Measurements from ENCODE around the gene ARF1.

Gene ARF1

GRCh38 chr1:228050571-228051231 lies 31.8 kb upstream of the ARF1 start:
- DNase-seq (ENCODE audit: low read depth): no peak

- no peak for DNase-seq (ENCODE audit: low read depth)
Observed at GRCh38 chr1:228058172-228058948, 24.1 kb upstream of the ARF1 start.

GRCh38 chr1:228058949-228059633 lies 23.4 kb upstream of the ARF1 start:
- DNase-seq (ENCODE audit: low read depth): no peak

GRCh38 chr1:228059634-228060457 lies 22.7 kb upstream of the ARF1 start:
- DNase-seq (ENCODE audit: low read depth): peak; percentile 59

- DNase-seq (ENCODE audit: low read depth): no peak
Observed at GRCh38 chr1:228060458-228061190, 21.9 kb upstream of the ARF1 start.

- no peak for DNase-seq (ENCODE audit: low read depth)
Observed at GRCh38 chr1:228061411-228062084, 21.0 kb upstream of the ARF1 start.

- DNase-seq (ENCODE audit: low read depth): no peak
Observed at GRCh38 chr1:228062085-228062791, 20.3 kb upstream of the ARF1 start.

- DNase-seq (ENCODE audit: low read depth): no peak
Observed at GRCh38 chr1:228062812-228063211, 19.7 kb upstream of the ARF1 start.

- no peak for DNase-seq (ENCODE audit: low read depth)
Observed at GRCh38 chr1:228063251-228064191, 19.0 kb upstream of the ARF1 start.

- DNase-seq (ENCODE audit: low read depth): no peak
Observed at GRCh38 chr1:228064296-228064695, 18.2 kb upstream of the ARF1 start.

GRCh38 chr1:228064741-228065542 lies 17.6 kb upstream of the ARF1 start:
- DNase-seq (ENCODE audit: low read depth): no peak

- no peak for DNase-seq (ENCODE audit: low read depth)
Observed at GRCh38 chr1:228065543-228066347, 16.8 kb upstream of the ARF1 start.

- no peak for DNase-seq (ENCODE audit: low read depth)
Observed at GRCh38 chr1:228066416-228066815, 16.1 kb upstream of the ARF1 start.

- no peak for DNase-seq (ENCODE audit: low read depth)
Observed at GRCh38 chr1:228066891-228067654, 15.4 kb upstream of the ARF1 start.

GRCh38 chr1:228068359-228068758 lies 14.1 kb upstream of the ARF1 start:
- no peak for DNase-seq (ENCODE audit: low read depth)

GRCh38 chr1:228070173-228070572 lies 12.3 kb upstream of the ARF1 start:
- no peak for DNase-seq (ENCODE audit: low read depth)

GRCh38 chr1:228070851-228071250 lies 11.7 kb upstream of the ARF1 start:
- no peak for DNase-seq (ENCODE audit: low read depth)
